SH-SY5Y (cell line): ENCODE results near the gene METAP1.

Source experiments
- GATA2 ChIP-seq: IDR thresholded peaks from 2 replicates; pipeline ENCODE4 v1.6.1; 2011; ENCODE audit warnings: mild to moderate bottlenecking, low read depth, low read length
- GATA3 ChIP-seq: IDR thresholded peaks from 2 replicates; pipeline ENCODE4 v1.6.1; 2011; ENCODE audit warnings: low read depth, mild to moderate bottlenecking, low read length, moderate library complexity

METAP1 gene

DNA sequence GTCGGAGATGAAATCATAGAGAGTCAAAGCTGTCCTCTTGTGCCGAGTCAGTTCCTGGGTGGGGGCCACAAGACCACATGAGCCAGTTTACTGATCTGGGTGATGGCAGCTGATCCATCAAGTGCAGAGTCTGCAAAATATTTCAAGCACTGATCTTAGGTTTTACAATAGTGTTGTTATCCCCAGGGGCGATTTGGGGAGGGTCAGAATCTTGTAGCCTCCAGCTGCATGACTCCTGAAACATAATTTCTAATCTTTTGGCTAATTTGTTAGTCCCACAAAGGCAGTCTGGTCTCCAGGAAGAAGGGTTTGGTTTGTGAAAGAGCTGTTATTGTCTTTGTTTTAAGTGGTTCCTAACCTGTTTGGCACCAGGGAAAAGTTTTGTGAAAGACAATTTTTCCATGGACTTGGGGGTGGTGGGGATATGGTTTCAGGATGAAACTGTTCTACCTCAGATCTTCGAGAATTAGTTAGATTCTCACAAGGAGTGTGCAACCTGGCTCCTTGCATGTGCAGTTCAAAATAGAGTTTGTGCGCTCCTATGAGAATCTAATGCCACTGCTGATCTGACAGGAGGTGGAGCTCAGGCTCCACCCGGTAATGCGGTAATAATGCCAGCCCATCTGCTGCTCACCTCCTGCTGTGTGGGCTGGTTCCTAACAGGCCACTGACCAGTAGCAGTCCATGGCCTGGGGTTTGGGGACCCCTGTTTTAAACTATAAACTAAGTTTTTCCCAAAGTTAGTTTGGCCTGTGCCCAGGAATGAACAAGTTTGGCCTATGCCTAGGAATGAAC lies 29.2 kb downstream of the METAP1 start:
- TF ChIP-seq GATA3 (no peak), GATA2 (no peak)

DNA sequence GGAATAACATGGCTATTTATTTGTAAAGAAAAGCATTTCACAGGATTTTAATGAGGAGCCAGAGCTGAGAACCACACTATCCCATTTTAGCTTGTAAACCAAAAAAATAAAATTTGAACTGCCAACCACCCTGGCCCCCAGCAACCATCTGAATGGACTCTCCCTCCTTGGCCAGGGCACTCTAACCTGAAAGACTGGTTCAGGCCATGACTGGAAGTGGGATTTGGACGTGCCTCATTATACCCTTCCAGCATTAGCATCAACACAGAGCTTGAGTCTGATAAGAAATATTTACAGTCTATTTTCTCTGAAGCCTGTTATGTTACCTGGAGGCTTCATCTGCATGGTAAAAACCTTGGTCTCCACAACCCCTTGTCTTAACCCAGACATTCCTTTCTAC lies 30.0 kb downstream of the METAP1 start:
- TF ChIP-seq GATA2, result no peak
- no peak for TF ChIP-seq GATA3

GRCh38 chr4:99027304-99027703 lies 31.8 kb downstream of the METAP1 start:
- TF ChIP-seq GATA2, result no peak
- no peak for TF ChIP-seq GATA3

DNA sequence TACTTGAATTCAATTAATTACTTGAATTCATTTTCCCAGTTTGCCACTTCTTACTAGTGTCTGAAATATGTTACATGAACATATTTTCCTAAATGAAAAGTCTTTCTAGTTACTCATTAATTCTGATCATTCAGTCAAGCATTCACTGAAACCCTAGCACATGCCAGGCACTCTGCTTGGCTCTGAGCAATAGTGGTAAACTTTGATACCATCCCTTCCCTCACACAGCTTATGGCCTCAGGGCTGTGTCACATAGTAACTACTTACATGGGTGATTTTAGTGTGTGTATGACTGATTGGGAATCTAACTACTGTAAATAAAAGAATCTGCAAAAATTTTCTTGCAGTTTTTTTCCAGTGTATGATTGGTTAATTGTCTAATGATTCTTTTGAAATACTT lies 32.7 kb downstream of the METAP1 start:
- TF ChIP-seq GATA3, result no peak
- no peak for TF ChIP-seq GATA2

GRCh38 chr4:99029018-99029735 lies 33.7 kb downstream of the METAP1 start:
- no peak for TF ChIP-seq GATA2
- no peak for TF ChIP-seq GATA3

DNA sequence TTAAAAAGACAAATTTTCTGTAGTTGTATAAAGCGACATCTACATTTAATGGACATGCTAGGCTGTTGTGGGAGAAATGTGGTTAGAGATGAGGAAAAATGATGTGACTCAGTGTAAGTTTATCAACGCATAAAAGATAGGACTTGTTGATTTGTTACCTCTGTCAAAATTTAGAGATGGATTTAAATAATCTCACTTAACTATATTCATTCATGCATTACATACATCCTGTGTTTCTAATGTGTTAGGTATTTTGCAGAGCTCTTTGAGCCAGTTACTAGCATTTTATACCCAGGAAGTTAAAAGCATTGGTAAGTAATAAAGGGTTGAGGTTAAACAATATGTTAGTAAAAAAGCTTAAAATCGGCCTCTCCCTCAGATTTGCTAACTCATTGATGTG lies 34.3 kb downstream of the METAP1 start:
- no peak for TF ChIP-seq GATA3
- no peak for TF ChIP-seq GATA2

- no peak for TF ChIP-seq GATA2
- TF ChIP-seq GATA3, result no peak
Measured at GRCh38 chr4:99033956-99034355, 38.4 kb downstream of the METAP1 start.

- no peak for TF ChIP-seq GATA3
- TF ChIP-seq GATA2, result no peak
Measured at GRCh38 chr4:99038213-99038612, 42.7 kb downstream of the METAP1 start.

DNA sequence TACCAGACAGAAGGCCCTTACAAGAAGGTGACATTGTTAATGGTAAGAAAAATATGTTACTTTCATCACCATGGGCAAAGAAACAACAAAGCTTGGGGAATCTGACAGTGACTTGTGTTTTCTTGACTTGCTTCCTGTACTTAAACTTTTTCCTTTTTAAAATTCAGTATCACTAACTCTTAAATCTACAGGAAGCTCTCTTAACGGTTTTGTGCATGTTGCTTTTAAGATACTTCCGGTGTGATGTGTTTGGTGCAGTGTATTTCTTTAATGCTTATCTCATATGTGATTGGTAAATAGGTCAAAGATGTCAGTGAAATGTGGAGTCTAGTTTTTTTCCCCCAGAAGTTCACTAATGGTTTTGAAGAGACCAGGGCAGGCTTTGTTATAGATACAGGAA lies 47.8 kb downstream of the METAP1 start:
- TF ChIP-seq GATA3 (no peak), GATA2 (no peak)

GRCh38 chr4:99047710-99048109 lies 52.2 kb downstream of the METAP1 start:
- no peak for TF ChIP-seq GATA2
- TF ChIP-seq GATA3, result no peak

DNA sequence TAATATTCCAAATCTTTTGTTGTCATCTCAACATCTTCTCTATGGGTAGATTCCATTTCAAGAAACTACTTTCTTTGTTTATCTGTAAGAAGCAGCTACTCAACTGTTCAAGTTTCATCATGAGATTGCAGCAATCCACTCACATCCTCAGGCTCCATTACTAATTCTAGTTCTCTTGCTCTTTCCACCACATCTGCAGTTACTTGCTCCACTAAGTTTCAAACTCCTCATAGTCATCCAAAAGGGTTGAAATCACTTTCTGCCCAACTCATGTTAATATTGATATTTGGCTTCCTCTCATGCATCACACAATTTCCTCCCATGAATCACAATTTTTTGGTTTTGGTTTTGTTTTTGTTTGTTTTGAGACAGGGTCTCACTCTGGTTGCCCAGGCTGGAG lies 57.4 kb downstream of the METAP1 start:
- TF ChIP-seq GATA3, result no peak
- TF ChIP-seq GATA2, result no peak

DNA sequence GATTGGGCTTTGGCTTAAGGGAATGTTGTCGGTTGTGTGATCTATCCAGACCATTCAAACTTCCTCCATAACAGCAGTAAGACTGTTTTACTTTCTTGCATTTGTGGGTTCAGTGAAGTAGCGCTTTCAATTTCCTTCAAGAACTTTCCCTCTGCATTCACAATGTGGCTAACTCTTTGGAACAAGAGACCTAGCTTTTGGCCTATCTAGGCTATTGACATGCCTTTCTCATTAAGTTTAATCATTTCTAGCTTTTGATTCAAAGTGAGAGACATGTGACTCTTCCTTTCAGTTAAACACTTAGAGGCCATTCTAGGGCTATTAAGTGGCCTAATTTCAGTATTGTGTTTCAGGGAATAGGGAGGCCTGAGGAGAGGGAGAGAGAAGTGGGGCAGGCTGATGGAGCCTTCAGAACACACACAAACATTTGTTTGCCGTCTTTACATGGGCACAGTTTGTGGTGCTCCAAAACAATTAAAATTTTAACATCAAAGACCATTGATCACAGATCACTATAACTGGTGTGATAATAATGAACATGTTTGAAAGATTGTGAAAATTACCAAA lies 59.0 kb downstream of the METAP1 start:
- TF ChIP-seq GATA2, result no peak
- no peak for TF ChIP-seq GATA3

- TF ChIP-seq GATA2, result no peak
- TF ChIP-seq GATA3, result no peak
Measured at GRCh38 chr4:99058228-99058627, 62.7 kb downstream of the METAP1 start.

DNA sequence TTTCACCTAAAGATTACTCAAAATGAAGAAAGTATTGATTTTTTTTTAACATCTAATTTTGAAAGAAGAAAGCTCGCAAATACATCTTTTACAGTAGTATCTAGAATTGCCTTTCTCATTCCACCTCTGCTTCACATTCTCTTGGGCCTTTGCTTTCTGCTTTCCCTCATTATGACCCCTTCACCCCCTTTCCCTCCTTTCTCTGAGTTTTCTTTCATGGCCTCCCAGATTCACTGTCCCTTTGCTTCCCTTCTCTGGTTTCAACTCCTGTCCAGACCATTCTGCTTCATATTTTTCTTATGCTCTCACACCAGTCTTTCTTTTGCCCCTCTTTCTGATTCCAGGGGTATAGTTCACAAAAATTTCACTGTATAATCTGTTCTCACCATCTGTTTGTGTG lies 64.0 kb downstream of the METAP1 start:
- TF ChIP-seq GATA2 (no peak), GATA3 (no peak)

- TF ChIP-seq GATA2, result no peak
- no peak for TF ChIP-seq GATA3
Measured at GRCh38 chr4:99061048-99061700, 65.7 kb downstream of the METAP1 start.
